ENCODE measurements around the gene SSBP3.

- no peak for TF ChIP-seq CSDC2 (CRISPR knock-in tag; IDR thresholded peaks at IDR 0.05)
- no peak for TF ChIP-seq RARB (CRISPR knock-in tag; IDR thresholded peaks at IDR 0.05)
- TF ChIP-seq ZNF565 (CRISPR knock-in tag; conservative IDR thresholded peaks at IDR 0.05; ENCODE audit: low read depth): no peak
- no peak for TF ChIP-seq ISL1 (CRISPR knock-in tag; IDR thresholded peaks at IDR 0.05)
- TF ChIP-seq TCF4 (CRISPR knock-in tag; IDR thresholded peaks at IDR 0.05; ENCODE audit: borderline replicate concordance): no peak
- TF ChIP-seq ZNF8 (CRISPR knock-in tag; IDR thresholded peaks at IDR 0.05): no peak
- no peak for TF ChIP-seq ZFP30 (CRISPR knock-in tag; IDR thresholded peaks at IDR 0.05)
- no peak for TF ChIP-seq OSR1 (CRISPR knock-in tag; IDR thresholded peaks at IDR 0.05)
Observed at GRCh38 chr1:54223441-54224202, 182.6 kb downstream of the SSBP3 start.

All from SK-N-SH treated with all-trans-retinoic acid at 6 μM for 48 hours (cell line).